ENCODE measurements around the gene SLC8A3. TPM values are rescaled to one million over a fixed set of nuclear protein-coding genes. Genes with fewer than 3 reads are reported as not detected.

SLC8A3 gene
- total RNA-seq, 4 donors from 2014 or later: 0.85 to 1.8 (median 1.0) TPM; not detected in 1

- H3K9me3 ChIP-seq: no peaks in the 10 kb centered on the region
- H3K4me1 ChIP-seq: no peaks in the 10 kb centered on the region
Observed at GRCh38 chr14:70096866-70097265, 91.9 kb downstream of the SLC8A3 start.

DNA sequence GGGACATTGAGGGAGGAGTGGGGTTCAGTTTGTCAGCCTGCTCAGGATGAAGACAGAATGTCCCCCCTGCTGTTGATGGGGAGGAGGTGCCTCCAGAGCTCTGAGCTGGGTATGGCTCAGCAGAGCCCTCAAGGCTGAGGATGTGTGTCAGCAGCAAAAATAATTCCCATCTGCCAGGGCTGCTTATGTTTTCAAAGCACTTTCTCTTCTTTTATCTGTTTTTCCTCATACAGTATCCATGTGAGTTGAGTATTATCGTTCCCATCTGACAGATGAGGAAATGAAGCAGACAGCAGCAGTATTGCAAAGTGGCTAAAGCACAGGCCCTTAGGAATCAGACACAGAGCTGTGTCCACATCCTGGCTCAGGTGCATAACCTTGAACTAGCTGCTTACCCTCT, 94.1 kb downstream of the SLC8A3 start:
- TF ChIP-seq POLR2A (IDR thresholded peaks at IDR 0.05): no peak
- TF ChIP-seq, protein P1, sequence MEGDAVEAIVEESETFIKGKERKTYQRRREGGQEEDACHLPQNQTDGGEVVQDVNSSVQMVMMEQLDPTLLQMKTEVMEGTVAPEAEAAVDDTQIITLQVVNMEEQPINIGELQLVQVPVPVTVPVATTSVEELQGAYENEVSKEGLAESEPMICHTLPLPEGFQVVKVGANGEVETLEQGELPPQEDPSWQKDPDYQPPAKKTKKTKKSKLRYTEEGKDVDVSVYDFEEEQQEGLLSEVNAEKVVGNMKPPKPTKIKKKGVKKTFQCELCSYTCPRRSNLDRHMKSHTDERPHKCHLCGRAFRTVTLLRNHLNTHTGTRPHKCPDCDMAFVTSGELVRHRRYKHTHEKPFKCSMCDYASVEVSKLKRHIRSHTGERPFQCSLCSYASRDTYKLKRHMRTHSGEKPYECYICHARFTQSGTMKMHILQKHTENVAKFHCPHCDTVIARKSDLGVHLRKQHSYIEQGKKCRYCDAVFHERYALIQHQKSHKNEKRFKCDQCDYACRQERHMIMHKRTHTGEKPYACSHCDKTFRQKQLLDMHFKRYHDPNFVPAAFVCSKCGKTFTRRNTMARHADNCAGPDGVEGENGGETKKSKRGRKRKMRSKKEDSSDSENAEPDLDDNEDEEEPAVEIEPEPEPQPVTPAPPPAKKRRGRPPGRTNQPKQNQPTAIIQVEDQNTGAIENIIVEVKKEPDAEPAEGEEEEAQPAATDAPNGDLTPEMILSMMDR (IDR thresholded peaks at IDR 0.05): no peak
- H3K4me3 ChIP-seq: no peak overlapping the region
- H3K36me3 ChIP-seq: no peaks in the 10 kb centered on the region
- H3K27me3 ChIP-seq: no peaks in the 10 kb centered on the region
- no peaks in the 10 kb centered on the region for H3K9me3 ChIP-seq
- intact Hi-C loops (cut with DNase I; ENCODE audit: low total_unique reads): no loop called here
- H3K27ac ChIP-seq: no peak overlapping the region
- no peak for DNase-seq
- H3K4me1 ChIP-seq: no peaks in the 10 kb centered on the region

More at GRCh38 chr14:70096866-70097265, 91.9 kb downstream of the SLC8A3 start:
- DNase-seq: no peak
- Histone ChIP-seq H3K4me3 (no peak overlapping the region), H3K27ac (no peak overlapping the region), H3K27me3 (no peaks in the 10 kb centered on the region), H3K36me3 (no peaks in the 10 kb centered on the region)
- no peak for TF ChIP-seq POLR2A (IDR thresholded peaks at IDR 0.05)
- TF ChIP-seq, protein P1 (IDR thresholded peaks at IDR 0.05): no peak
- intact Hi-C loops (cut with DNase I; ENCODE audit: low total_unique reads): no loop called here

DNA sequence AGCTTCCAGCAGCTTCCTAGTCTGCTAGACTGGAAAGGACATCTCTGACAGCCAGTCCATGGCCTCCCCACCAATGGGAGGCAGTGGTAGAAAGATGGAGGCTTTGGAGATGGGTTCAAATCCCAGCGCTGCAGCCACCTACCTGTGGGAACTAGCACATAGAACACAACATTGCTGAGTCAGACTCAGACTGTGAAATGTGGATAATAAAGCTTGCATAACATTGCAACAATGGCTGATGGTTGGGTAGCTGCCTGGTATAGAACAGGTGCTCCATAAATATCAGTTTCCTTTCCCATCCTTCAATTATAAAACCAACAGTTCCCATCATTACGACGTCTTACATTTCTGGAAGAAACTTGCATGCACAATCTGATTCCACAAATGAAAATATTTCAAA, 94.6 kb downstream of the SLC8A3 start:
- DNase-seq: no peak
- Histone ChIP-seq H3K36me3 (no peaks in the 10 kb centered on the region), H3K4me1 (no peaks in the 10 kb centered on the region), H3K27me3 (no peaks in the 10 kb centered on the region), H3K9me3 (no peaks in the 10 kb centered on the region), H3K27ac (no peak overlapping the region), H3K4me3 (no peak overlapping the region)
- intact Hi-C loops (cut with DNase I; ENCODE audit: low total_unique reads): no loop called here
- no peak for TF ChIP-seq POLR2A (IDR thresholded peaks at IDR 0.05)
- TF ChIP-seq, protein P1 (IDR thresholded peaks at IDR 0.05): no peak

DNA sequence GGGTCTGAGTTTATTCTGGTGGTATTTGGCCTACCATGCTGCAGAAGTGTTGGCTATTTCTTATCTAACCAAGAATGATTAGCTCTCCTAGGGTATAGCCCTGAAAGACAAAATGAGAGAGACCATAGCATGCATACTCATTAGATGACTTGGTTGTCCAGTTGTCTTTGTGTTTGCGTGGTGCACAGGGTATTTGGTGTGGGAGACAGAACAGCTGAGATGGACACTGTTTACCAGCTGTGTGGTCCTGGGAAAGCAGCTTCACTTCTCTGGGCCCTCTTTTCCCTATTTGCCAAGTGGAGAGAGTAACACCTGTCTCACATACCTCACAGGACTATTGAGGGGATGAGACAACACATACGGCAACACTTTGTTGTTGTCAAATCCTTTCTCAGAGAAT, 95.6 kb downstream of the SLC8A3 start:
- no peaks in the 10 kb centered on the region for H3K36me3 ChIP-seq
- DNase-seq: no peak
- TF ChIP-seq, protein P1 (IDR thresholded peaks at IDR 0.05): no peak
- no peak for TF ChIP-seq POLR2A (IDR thresholded peaks at IDR 0.05)
- H3K4me3 ChIP-seq: no peak overlapping the region
- no peaks in the 10 kb centered on the region for H3K4me1 ChIP-seq
- no peaks in the 10 kb centered on the region for H3K27me3 ChIP-seq
- H3K27ac ChIP-seq: no peak overlapping the region
- intact Hi-C loops (cut with DNase I; ENCODE audit: low total_unique reads): no loop called here
- H3K9me3 ChIP-seq: no peaks in the 10 kb centered on the region

- Histone ChIP-seq H3K36me3 (no peaks in the 10 kb centered on the region), H3K27me3 (no peaks in the 10 kb centered on the region), H3K4me1 (no peaks in the 10 kb centered on the region), H3K4me3 (no peak overlapping the region), H3K9me3 (no peaks in the 10 kb centered on the region), H3K27ac (no peak overlapping the region)
- intact Hi-C loops (cut with DNase I; ENCODE audit: low total_unique reads): no loop called here
- no peak for TF ChIP-seq POLR2A (IDR thresholded peaks at IDR 0.05)
- TF ChIP-seq, protein P1 (IDR thresholded peaks at IDR 0.05): no peak
- DNase-seq: no peak
Observed at GRCh38 chr14:70087380-70087697, 101.4 kb downstream of the SLC8A3 start.

Data from uterus (tissue), 4 donors.